Measurements from ENCODE around the gene TMEM203.
A peak's percentile ranks its signal among the peaks of the same experiment; 100 is the strongest.
"Not testable (repeated sequence)": the region's sequence is repeated elsewhere in the genome, so short reads cannot be mapped to it uniquely, and the experiment has no call there.

Gene TMEM203

GRCh38 chr9:137205126-137206069 lies at the start of gene TMEM203, which contains the start of gene NDOR1:
TSS of gene TMEM203 (minus strand) at chr9:137205648. CDS start at chr9:137205414, 234 bp downstream.
TSS of gene NDOR1 (plus strand) at chr9:137205700. CDS start at chr9:137205778, 78 bp downstream.
- no peak for FAIRE-seq

GRCh38 chr9:137254624-137255447 lies 49.4 kb upstream of the TMEM203 start, which contains the start of gene NELFB:
TSS of gene NELFB (plus strand) at chr9:137255327.
- FAIRE-seq: no peak

- no peak for FAIRE-seq
Observed at GRCh38 chr9:137253717-137254623, 48.5 kb upstream of the TMEM203 start.

GRCh38 chr9:137252555-137253506 lies 47.4 kb upstream of the TMEM203 start:
- peak; percentile 36 for FAIRE-seq

- FAIRE-seq: no peak
Observed at GRCh38 chr9:137251490-137252268, 46.2 kb upstream of the TMEM203 start.

- no peak for FAIRE-seq
Observed at GRCh38 chr9:137251194-137251461, 45.7 kb upstream of the TMEM203 start, which contains the start of gene STPG3. TSS of gene STPG3 (plus strand) at chr9:137251286. CDS start at chr9:137251287, 1 bp downstream.

GRCh38 chr9:137250329-137251193 lies 45.1 kb upstream of the TMEM203 start:
- FAIRE-seq: no peak

GRCh38 chr9:137247916-137248175 lies 42.4 kb upstream of the TMEM203 start:
- FAIRE-seq: no peak

GRCh38 chr9:137247135-137247915 lies 41.9 kb upstream of the TMEM203 start:
- FAIRE-seq: no peak

- no peak for FAIRE-seq
Observed at GRCh38 chr9:137245450-137246421, 40.3 kb upstream of the TMEM203 start.

GRCh38 chr9:137244486-137245449 lies 39.3 kb upstream of the TMEM203 start:
- no peak for FAIRE-seq

- no peak for FAIRE-seq
Observed at GRCh38 chr9:137243626-137244485, 38.4 kb upstream of the TMEM203 start.

GRCh38 chr9:137243266-137243625 lies 37.8 kb upstream of the TMEM203 start:
- not testable (repeated sequence) for FAIRE-seq

GRCh38 chr9:137242269-137243203 lies 37.1 kb upstream of the TMEM203 start:
- no peak for FAIRE-seq

Data from G401.6 (cell line).